Immature natural killer cell (primary cell): ENCODE data around the gene SLU7. TPM values are rescaled to one million over a fixed set of nuclear protein-coding genes. Genes with fewer than 3 reads are reported as not detected.

ENCODE experiments used
- DNase-seq, 3 donors: peaks; one replicate each; pipeline ENCODE4 v3.0.0; 2022; ENCODE audit warnings: mixed read lengths in 1 of 3
- H3K27ac Mint-ChIP-seq, 6 donors: one replicate each; pipeline ENCODE4 v1.8.0; 2020; ENCODE audit warnings: mixed read lengths in 6 of 6, mild to moderate bottlenecking in 5 of 6, inconsistent platforms in 4 of 6, moderate library complexity in 3 of 6
- H3K27me3 Mint-ChIP-seq, 3 donors: one replicate each; pipeline ENCODE4 v1.8.0; 2020 to 2021; ENCODE audit warnings: low read depth in 3 of 3, mild to moderate bottlenecking in 3 of 3, mixed read lengths in 3 of 3, moderate library complexity in 3 of 3, inconsistent platforms in 1 of 3
- H3K36me3 Mint-ChIP-seq, 3 donors: one replicate each; pipeline ENCODE4 v1.8.0; 2020; ENCODE audit warnings: mixed read lengths in 3 of 3, inconsistent platforms in 2 of 3, mild to moderate bottlenecking in 2 of 3
- H3K4me1 Mint-ChIP-seq, 2 donors: one replicate each; pipeline ENCODE4 v1.8.0; 2020; ENCODE audit warnings: inconsistent platforms in 2 of 2, mild to moderate bottlenecking in 2 of 2, mixed read lengths in 2 of 2, moderate library complexity in 1 of 2
- H3K4me3 Mint-ChIP-seq, 5 donors: one replicate each; pipeline ENCODE4 v1.8.0; 2020; ENCODE audit warnings: mild to moderate bottlenecking in 5 of 5, mixed read lengths in 5 of 5, inconsistent platforms in 3 of 5, moderate library complexity in 3 of 5
- H3K9me3 Mint-ChIP-seq, 6 donors: one replicate each; pipeline ENCODE4 v1.8.0; 2020; ENCODE audit warnings: mild to moderate bottlenecking in 6 of 6, mixed read lengths in 6 of 6, inconsistent platforms in 4 of 6, moderate library complexity in 3 of 6
- polyA plus RNA-seq, 3 donors: library from polyadenylated mRNA; unstranded; fragments of 300-500 nt; fragmentation: Illumina TruSeq; gene quantifications; one replicate each; pipeline ENCODE4 v1.2.3, GENCODE V29; 2021

The SLU7 gene
- polyA plus RNA-seq, 3 donors from 2014 or later, result 38.8 to 117 (median 71.0) TPM

- Mint-ChIP-seq H3K4me3 (no peak overlapping the region), H3K9me3 (peaks cover 0 to 5% (median 4%) of the 10 kb centered on the region in 6 donors), H3K27me3 (peaks cover 0 to 13% (median 3%) of the 10 kb centered on the region in 3 donors), H3K4me1 (no peaks in the 10 kb centered on the region), H3K36me3 (peaks cover 0 to under 1% (median 0%) of the 10 kb centered on the region in 3 donors), H3K27ac (no peak overlapping the region)
- no peak for DNase-seq
Measured at GRCh38 chr5:160382346-160382745, 36.5 kb downstream of the SLU7 start.

- H3K4me3 Mint-ChIP-seq, result no peak overlapping the region
- no peaks in the 10 kb centered on the region for H3K9me3 Mint-ChIP-seq
- no peaks in the 10 kb centered on the region for H3K36me3 Mint-ChIP-seq
- no peaks in the 10 kb centered on the region for H3K4me1 Mint-ChIP-seq
- no peak overlapping the region for H3K27ac Mint-ChIP-seq
- H3K27me3 Mint-ChIP-seq, result peaks cover 1 to 13% (median 3%) of the 10 kb centered on the region in 3 donors
- no peak for DNase-seq
Measured at GRCh38 chr5:160380041-160380440, 38.8 kb downstream of the SLU7 start.

GRCh38 chr5:160379511-160379910 lies 39.4 kb downstream of the SLU7 start:
- H3K9me3 Mint-ChIP-seq, result no peaks in the 10 kb centered on the region
- peaks cover 1 to 13% (median 3%) of the 10 kb centered on the region in 3 donors for H3K27me3 Mint-ChIP-seq
- H3K4me1 Mint-ChIP-seq, result no peaks in the 10 kb centered on the region
- no peak overlapping the region for H3K4me3 Mint-ChIP-seq
- no peaks in the 10 kb centered on the region for H3K36me3 Mint-ChIP-seq
- DNase-seq, result no peak
- no peak overlapping the region for H3K27ac Mint-ChIP-seq

- DNase-seq, result no peak
- H3K4me1 Mint-ChIP-seq, result no peaks in the 10 kb centered on the region
- no peak overlapping the region for H3K27ac Mint-ChIP-seq
- H3K36me3 Mint-ChIP-seq, result no peaks in the 10 kb centered on the region
- H3K27me3 Mint-ChIP-seq, result peaks cover 1 to 13% (median 4%) of the 10 kb centered on the region in 3 donors
- H3K4me3 Mint-ChIP-seq, result no peak overlapping the region
- no peaks in the 10 kb centered on the region for H3K9me3 Mint-ChIP-seq
Measured at GRCh38 chr5:160378330-160378729, 40.6 kb downstream of the SLU7 start.

GRCh38 chr5:160377651-160378050 lies 41.2 kb downstream of the SLU7 start:
- Mint-ChIP-seq H3K27me3 (peaks cover 1 to 13% (median 7%) of the 10 kb centered on the region in 3 donors), H3K4me1 (no peaks in the 10 kb centered on the region), H3K27ac (no peak overlapping the region), H3K36me3 (no peaks in the 10 kb centered on the region), H3K9me3 (no peaks in the 10 kb centered on the region), H3K4me3 (no peak overlapping the region)
- no peak for DNase-seq

- Mint-ChIP-seq H3K4me3 (no peak overlapping the region), H3K36me3 (no peaks in the 10 kb centered on the region), H3K27ac (no peak overlapping the region), H3K9me3 (no peaks in the 10 kb centered on the region), H3K4me1 (no peaks in the 10 kb centered on the region), H3K27me3 (peaks cover 4 to 13% (median 11%) of the 10 kb centered on the region in 3 donors)
- DNase-seq, result no peak
Measured at GRCh38 chr5:160376416-160376815, 42.5 kb downstream of the SLU7 start.

- DNase-seq, result no peak
- Mint-ChIP-seq H3K9me3 (no peaks in the 10 kb centered on the region), H3K36me3 (no peaks in the 10 kb centered on the region), H3K4me3 (no peak overlapping the region), H3K27me3 (peaks cover 4 to 18% (median 13%) of the 10 kb centered on the region in 3 donors), H3K27ac (no peak overlapping the region), H3K4me1 (peaks cover 6% of the 10 kb centered on the region in 2 donors)
Measured at GRCh38 chr5:160375701-160376100, 43.2 kb downstream of the SLU7 start.

- H3K27ac Mint-ChIP-seq, result no peak overlapping the region
- DNase-seq, result no peak
- peaks cover 4 to 20% (median 16%) of the 10 kb centered on the region in 3 donors for H3K27me3 Mint-ChIP-seq
- H3K4me1 Mint-ChIP-seq, result peaks cover 8 to 10% of the 10 kb centered on the region in 2 donors
- H3K36me3 Mint-ChIP-seq, result no peaks in the 10 kb centered on the region
- H3K9me3 Mint-ChIP-seq, result no peaks in the 10 kb centered on the region
- no peak overlapping the region for H3K4me3 Mint-ChIP-seq
Measured at GRCh38 chr5:160375166-160375565, 43.7 kb downstream of the SLU7 start.

- Mint-ChIP-seq H3K4me1 (peaks cover 12 to 22% of the 10 kb centered on the region in 2 donors), H3K27ac (no peak overlapping the region), H3K4me3 (peak overlapping the region in 4 of 5 donors; percentile 29 to 60 (median 40)), H3K27me3 (peaks cover 2 to 26% (median 22%) of the 10 kb centered on the region in 3 donors), H3K36me3 (peaks cover 0 to 3% (median 0%) of the 10 kb centered on the region in 3 donors), H3K9me3 (no peaks in the 10 kb centered on the region)
- DNase-seq, result no peak
Measured at GRCh38 chr5:160371294-160371693, 47.6 kb downstream of the SLU7 start.

- peaks cover 0 to 3% (median 0%) of the 10 kb centered on the region in 3 donors for H3K36me3 Mint-ChIP-seq
- H3K27ac Mint-ChIP-seq, result no peak overlapping the region
- H3K9me3 Mint-ChIP-seq, result no peaks in the 10 kb centered on the region
- peaks cover 12 to 22% of the 10 kb centered on the region in 2 donors for H3K4me1 Mint-ChIP-seq
- no peak for DNase-seq
- H3K27me3 Mint-ChIP-seq, result peaks cover 4 to 26% (median 22%) of the 10 kb centered on the region in 3 donors
- peak overlapping the region; percentile 29 to 71 (median 46) for H3K4me3 Mint-ChIP-seq
Measured at GRCh38 chr5:160370713-160371034, 48.2 kb downstream of the SLU7 start.

GRCh38 chr5:160369990-160370712 lies 48.7 kb downstream of the SLU7 start, which contains the start of gene C1QTNF2:
C1QTNF2 (minus strand) TSS chr5:160370626; CDS start chr5:160355011, 15,615 bp downstream.
- Mint-ChIP-seq H3K36me3 (peaks cover 0 to 3% (median 0%) of the 10 kb centered on the region in 3 donors), H3K4me3 (peak within 1 kb of the TSS; percentile 51 to 71 (median 60)), H3K27me3 (peaks cover 4 to 26% (median 22%) of the 10 kb centered on the region in 3 donors), H3K4me1 (peaks cover 12 to 22% of the 10 kb centered on the region in 2 donors), H3K27ac (no peak within 1 kb of the TSS), H3K9me3 (no peaks in the 10 kb centered on the region)
- no peak for DNase-seq

GRCh38 chr5:160367885-160368284 lies 51.0 kb downstream of the SLU7 start:
- no peak overlapping the region for H3K4me3 Mint-ChIP-seq
- H3K27ac Mint-ChIP-seq, result no peak overlapping the region
- peaks cover 0 to 3% (median 0%) of the 10 kb centered on the region in 3 donors for H3K36me3 Mint-ChIP-seq
- H3K27me3 Mint-ChIP-seq, result peaks cover 4 to 26% (median 18%) of the 10 kb centered on the region in 3 donors
- H3K9me3 Mint-ChIP-seq, result no peaks in the 10 kb centered on the region
- H3K4me1 Mint-ChIP-seq, result peaks cover 12 to 22% of the 10 kb centered on the region in 2 donors
- DNase-seq, result no peak

- Mint-ChIP-seq H3K27ac (no peak overlapping the region), H3K36me3 (peaks cover 0 to 3% (median 0%) of the 10 kb centered on the region in 3 donors)
Measured at GRCh38 chr5:160367261-160367660, 51.6 kb downstream of the SLU7 start.

GRCh38 chr5:160366230-160366629 lies 52.7 kb downstream of the SLU7 start:
- H3K4me1 Mint-ChIP-seq, result peaks cover 12 to 21% of the 10 kb centered on the region in 2 donors
- peaks cover 1 to 24% (median 13%) of the 10 kb centered on the region in 3 donors for H3K27me3 Mint-ChIP-seq
- no peak for DNase-seq
- H3K4me3 Mint-ChIP-seq, result no peak overlapping the region
- H3K27ac Mint-ChIP-seq, result no peak overlapping the region
- no peaks in the 10 kb centered on the region for H3K9me3 Mint-ChIP-seq
- H3K36me3 Mint-ChIP-seq, result peaks cover 0 to 3% (median 0%) of the 10 kb centered on the region in 3 donors

More at GRCh38 chr5:160367261-160367660, 51.6 kb downstream of the SLU7 start:
- no peak for DNase-seq
- peaks cover 4 to 26% (median 18%) of the 10 kb centered on the region in 3 donors for H3K27me3 Mint-ChIP-seq
- no peak overlapping the region for H3K4me3 Mint-ChIP-seq
- H3K4me1 Mint-ChIP-seq, result peaks cover 12 to 22% of the 10 kb centered on the region in 2 donors
- no peaks in the 10 kb centered on the region for H3K9me3 Mint-ChIP-seq
